H9 (cell line): Measurements from ENCODE around the gene SSNA1. TPM values are rescaled to one million over a fixed set of nuclear protein-coding genes. Genes with fewer than 3 reads are reported as not detected.

ENCODE experiments used
- DNase-seq: peaks from one replicate; pipeline ENCODE4 v3.0.0-alpha.2; 2017
- H2AFZ ChIP-seq: one replicate; pipeline ENCODE4 v1.6.1; 2013; ENCODE audit warnings: mild to moderate bottlenecking, low read length, control low read depth, moderate library complexity
- H2AK5ac ChIP-seq: 2 replicates; pipeline ENCODE4 v1.6.1; 2013; ENCODE audit warnings: low read length, control low read depth, mixed read lengths; ENCODE audit not compliant: insufficient read length
- H2BK120ac ChIP-seq: one replicate; pipeline ENCODE4 v1.6.1; 2013; ENCODE audit warnings: low read depth, mild to moderate bottlenecking, low read length, control low read depth, inconsistent platforms; ENCODE audit not compliant: poor library complexity, severe bottlenecking
- H2BK12ac ChIP-seq: 2 replicates; pipeline ENCODE4 v1.6.1; 2013; ENCODE audit warnings: low read length, control low read depth, mixed read lengths, low read depth; ENCODE audit not compliant: insufficient read length
- H2BK15ac ChIP-seq: 2 replicates; pipeline ENCODE4 v1.6.1; 2013; ENCODE audit warnings: low read depth, low read length, control low read depth
- H2BK20ac ChIP-seq: one replicate; pipeline ENCODE4 v1.6.1; 2013; ENCODE audit warnings: low read depth, mild to moderate bottlenecking, low read length, control low read depth, inconsistent platforms; ENCODE audit not compliant: poor library complexity, severe bottlenecking
- H2BK5ac ChIP-seq: 2 replicates; pipeline ENCODE4 v1.6.1; 2013; ENCODE audit warnings: low read length, control low read depth, mixed read lengths; ENCODE audit not compliant: insufficient read length
- H3K14ac ChIP-seq: 2 replicates; pipeline ENCODE4 v1.6.1; 2013; ENCODE audit warnings: low read length, control low read depth; ENCODE audit not compliant: insufficient read depth
- H3K18ac ChIP-seq: 2 replicates; pipeline ENCODE4 v1.6.1; 2013; ENCODE audit warnings: low read depth, mild to moderate bottlenecking, mixed read lengths, low read length, control low read depth; ENCODE audit not compliant: insufficient read length
- H3K23ac ChIP-seq: 2 replicates; pipeline ENCODE4 v1.6.1; 2013; ENCODE audit warnings: low read length, control low read depth, mixed read lengths, low read depth; ENCODE audit not compliant: insufficient read length
- H3K23me2 ChIP-seq: 2 replicates; pipeline ENCODE4 v1.6.1; 2013; ENCODE audit warnings: low read depth, mild to moderate bottlenecking, mixed read lengths, low read length, control low read depth; ENCODE audit not compliant: insufficient read length, poor library complexity, severe bottlenecking
- H3K27ac ChIP-seq: 2 replicates; pipeline ENCODE4 v1.5.1; 2013; ENCODE audit warnings: low read length, control low read depth, mixed read lengths, low read depth; ENCODE audit not compliant: insufficient read length
- H3K27me3 ChIP-seq: 2 replicates; pipeline ENCODE4 v1.6.1; 2013; ENCODE audit warnings: low read length, control low read depth, inconsistent platforms; ENCODE audit not compliant: insufficient read depth
- H3K4ac ChIP-seq: 2 replicates; pipeline ENCODE4 v1.6.1; 2013; ENCODE audit warnings: low read depth, mild to moderate bottlenecking, control low read depth, inconsistent platforms, low read length, moderate library complexity
- H3K4me1 ChIP-seq: 2 replicates; pipeline ENCODE4 v1.6.1; 2013; ENCODE audit warnings: low read length, control low read depth, inconsistent platforms; ENCODE audit not compliant: insufficient read depth
- H3K4me2 ChIP-seq: 2 replicates; pipeline ENCODE4 v1.6.1; 2013; ENCODE audit warnings: low read length, control low read depth, mixed read lengths; ENCODE audit not compliant: insufficient read length, insufficient read depth
- H3K56ac ChIP-seq: 2 replicates; pipeline ENCODE4 v1.6.1; 2013; ENCODE audit warnings: low read depth, mild to moderate bottlenecking, mixed read lengths, low read length, control low read depth; ENCODE audit not compliant: insufficient read length
- H3K79me1 ChIP-seq: 2 replicates; pipeline ENCODE4 v1.6.1; 2013; ENCODE audit warnings: low read depth, mild to moderate bottlenecking, moderate library complexity, low read length, control low read depth, inconsistent platforms; ENCODE audit not compliant: insufficient read depth, poor library complexity, severe bottlenecking
- H3K79me2 ChIP-seq: 2 replicates; pipeline ENCODE4 v1.6.1; 2013; ENCODE audit warnings: low read length, control low read depth, inconsistent platforms; ENCODE audit not compliant: insufficient read depth
- H3K9ac ChIP-seq: 2 replicates; pipeline ENCODE4 v1.6.1; 2013; ENCODE audit warnings: low read length, control low read depth, mixed read lengths; ENCODE audit not compliant: insufficient read length; ENCODE audit errors: extremely low read depth
- H3K9me3 ChIP-seq: one replicate; pipeline ENCODE4 v1.6.1; 2013; ENCODE audit warnings: low read depth, low read length, inconsistent platforms; ENCODE audit not compliant: control insufficient read depth
- H3T11ph ChIP-seq: one replicate; pipeline ENCODE4 v1.6.1; 2013; ENCODE audit warnings: mild to moderate bottlenecking, low read length, control low read depth, inconsistent platforms
- H4K20me1 ChIP-seq: one replicate; pipeline ENCODE4 v1.6.1; 2013; ENCODE audit not compliant: control insufficient read depth, insufficient read length, insufficient read depth
- H4K5ac ChIP-seq: 2 replicates; pipeline ENCODE4 v1.6.1; 2013; ENCODE audit warnings: low read depth, mild to moderate bottlenecking, mixed read lengths, low read length, control low read depth; ENCODE audit not compliant: insufficient read length
- H4K8ac ChIP-seq: replicated peaks from 2 replicates; pipeline ENCODE4 v1.6.1; 2013; ENCODE audit warnings: low read length, control low read depth, mixed read lengths, low read depth; ENCODE audit not compliant: insufficient read length
- H4K91ac ChIP-seq: 2 replicates; pipeline ENCODE4 v1.6.1; 2013; ENCODE audit warnings: low read depth, mild to moderate bottlenecking, moderate library complexity, mixed read lengths, low read length, control low read depth; ENCODE audit not compliant: insufficient read length
- H3K27ac Mint-ChIP-seq, 3 experiments: 2 replicates in 2 of 3; 3 replicates in 1 of 3; pipeline ENCODE4 v1.8.0; 2020 to 2021; ENCODE audit warnings: mixed read lengths in 3 of 3, mild to moderate bottlenecking in 1 of 3, moderate library complexity in 1 of 3
- H3K27me3 Mint-ChIP-seq: 2 replicates; pipeline ENCODE4 v1.8.0; 2021; ENCODE audit warnings: low read depth, mild to moderate bottlenecking, moderate library complexity, mixed read lengths
- H3K36me3 Mint-ChIP-seq, 3 experiments: 2 replicates in 2 of 3; 3 replicates in 1 of 3; pipeline ENCODE4 v1.8.0; 2020 to 2021; ENCODE audit warnings: low read depth in 3 of 3, mixed read lengths in 3 of 3; ENCODE audit not compliant: insufficient read depth in 1 of 3
- H3K4me1 Mint-ChIP-seq, 2 experiments: 2 replicates each; pipeline ENCODE4 v1.8.0; 2020; ENCODE audit warnings: mixed read lengths in 2 of 2
- H3K4me3 Mint-ChIP-seq, 2 experiments: 2 replicates in 1 of 2; 3 replicates in 1 of 2; pipeline ENCODE4 v1.8.0; 2020 to 2021; ENCODE audit warnings: mild to moderate bottlenecking in 2 of 2, mixed read lengths in 2 of 2, moderate library complexity in 1 of 2
- H3K9me3 Mint-ChIP-seq, 2 experiments: 2 replicates in 1 of 2; 3 replicates in 1 of 2; pipeline ENCODE4 v1.8.0; 2020; ENCODE audit warnings: mild to moderate bottlenecking in 2 of 2, mixed read lengths in 2 of 2, moderate library complexity in 1 of 2
- WGBS: extraction: QIAGEN DNeasy Blood & Tissue Kit; methylation state at CpG from one replicate; pipeline ENCODE4 v1.1.7; 2013; ENCODE audit warnings: missing lambda C conversion rate, low lambda C conversion rate, mixed read lengths; ENCODE audit not compliant: insufficient read length; ENCODE audit errors: extremely low coverage; 5-methylcytosine and 5-hydroxymethylcytosine counted together
- total RNA-seq: library from RNA; stranded (reverse); gene quantifications from 2 replicates; pipeline ENCODE4 v1.2.1, GENCODE V29; 2021
- TF ChIP-seq, protein P1 (sequence below): fragments of 200-600 bp; sonication (generic); conservative IDR thresholded peaks from 3 replicates; pipeline ENCODE4 v1.8.0; 2021; ENCODE audit warnings: antibody characterized with exemption, mild to moderate bottlenecking

The SSNA1 gene
- total RNA-seq, 1 experiment from 2014 or later, result 69.2 TPM

DNA sequence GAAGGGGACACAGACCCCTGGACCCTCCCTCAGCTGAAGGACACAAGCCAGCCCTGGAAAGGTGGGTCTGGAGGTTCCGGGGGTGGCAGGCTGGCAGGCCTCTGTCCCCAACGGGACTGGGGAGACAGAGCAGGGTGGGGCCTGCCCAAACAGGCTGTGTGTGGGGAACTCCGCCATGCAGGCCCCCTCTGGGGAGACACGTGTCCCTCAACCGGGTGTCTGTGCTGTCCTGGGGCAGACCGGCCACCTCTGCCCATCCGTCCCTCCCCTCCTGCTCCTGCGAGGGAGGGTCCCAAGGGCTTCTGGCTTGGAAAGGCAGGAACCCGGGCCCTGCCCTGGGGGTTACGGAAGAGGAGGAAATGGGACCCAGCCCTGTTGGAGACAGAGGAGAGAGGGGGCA lies 43.6 kb downstream of the SSNA1 start:
- H2BK5ac ChIP-seq, result no peak overlapping the region
- no peak overlapping the region for H3K56ac ChIP-seq
- Mint-ChIP-seq H3K9me3 (no peaks in the 10 kb centered on the region), H3K27me3 (peaks cover 7% of the 10 kb centered on the region), H3K36me3 (no peaks in the 10 kb centered on the region), H3K4me1 (peaks cover 7 to 11% of the 10 kb centered on the region in 2 experiments), H3K4me3 (no peak overlapping the region), H3K27ac (no peak overlapping the region)
- no peak overlapping the region for H2AFZ ChIP-seq
- DNase-seq, result no peak
- no peaks in the 10 kb centered on the region for H3K27me3 ChIP-seq
- H2BK20ac ChIP-seq, result no peak overlapping the region
- no peak overlapping the region for H3K18ac ChIP-seq
- no peak overlapping the region for H4K5ac ChIP-seq
- H3K9ac ChIP-seq, result no peak overlapping the region
- TF ChIP-seq, protein P1, sequence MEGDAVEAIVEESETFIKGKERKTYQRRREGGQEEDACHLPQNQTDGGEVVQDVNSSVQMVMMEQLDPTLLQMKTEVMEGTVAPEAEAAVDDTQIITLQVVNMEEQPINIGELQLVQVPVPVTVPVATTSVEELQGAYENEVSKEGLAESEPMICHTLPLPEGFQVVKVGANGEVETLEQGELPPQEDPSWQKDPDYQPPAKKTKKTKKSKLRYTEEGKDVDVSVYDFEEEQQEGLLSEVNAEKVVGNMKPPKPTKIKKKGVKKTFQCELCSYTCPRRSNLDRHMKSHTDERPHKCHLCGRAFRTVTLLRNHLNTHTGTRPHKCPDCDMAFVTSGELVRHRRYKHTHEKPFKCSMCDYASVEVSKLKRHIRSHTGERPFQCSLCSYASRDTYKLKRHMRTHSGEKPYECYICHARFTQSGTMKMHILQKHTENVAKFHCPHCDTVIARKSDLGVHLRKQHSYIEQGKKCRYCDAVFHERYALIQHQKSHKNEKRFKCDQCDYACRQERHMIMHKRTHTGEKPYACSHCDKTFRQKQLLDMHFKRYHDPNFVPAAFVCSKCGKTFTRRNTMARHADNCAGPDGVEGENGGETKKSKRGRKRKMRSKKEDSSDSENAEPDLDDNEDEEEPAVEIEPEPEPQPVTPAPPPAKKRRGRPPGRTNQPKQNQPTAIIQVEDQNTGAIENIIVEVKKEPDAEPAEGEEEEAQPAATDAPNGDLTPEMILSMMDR, result no peak
- no peak overlapping the region for H2BK120ac ChIP-seq
- no peaks in the 10 kb centered on the region for H3K79me1 ChIP-seq
- no peak overlapping the region for H3K14ac ChIP-seq
- no peak overlapping the region for H4K8ac ChIP-seq
- no peak overlapping the region for H3K4ac ChIP-seq
- H2BK12ac ChIP-seq, result no peak overlapping the region
- no peak overlapping the region for H4K91ac ChIP-seq
- no peaks in the 10 kb centered on the region for H3K9me3 ChIP-seq
- H3K4me2 ChIP-seq, result no peak overlapping the region
- no peak overlapping the region for H2BK15ac ChIP-seq
- no peaks in the 10 kb centered on the region for H3K79me2 ChIP-seq
- H3K23ac ChIP-seq, result no peak overlapping the region
- H2AK5ac ChIP-seq, result no peak overlapping the region
- no peaks in the 10 kb centered on the region for H4K20me1 ChIP-seq
- no peaks in the 10 kb centered on the region for H3K23me2 ChIP-seq
- H3K27ac ChIP-seq, result no peak overlapping the region
- H3K4me1 ChIP-seq, result peaks cover 2% of the 10 kb centered on the region; the same call in 1 of the 2 replicates
- WGBS, result no CpG with 5 or more reads among the region's 10 CpGs
- no peak overlapping the region for H3T11ph ChIP-seq
